Liver (tissue), 9 donors: ENCODE measurements around the gene PTPRN2. TPM values are rescaled to one million over a fixed set of nuclear protein-coding genes. Genes with fewer than 3 reads are reported as not detected.

Experiments used
- DNase-seq: peaks from one replicate; pipeline ENCODE4 v3.0.0-alpha.2; 2017; ENCODE audit warnings: low spot score
- H3K27ac ChIP-seq, 2 donors: one replicate each; pipeline ENCODE4 v1.7.0; 2013; ENCODE audit warnings: inconsistent platforms in 2 of 2, low read length in 2 of 2, control low read depth in 1 of 2, low read depth in 1 of 2, mild to moderate bottlenecking in 1 of 2
- H3K27me3 ChIP-seq, 4 donors: one replicate each; pipeline versions ENCODE4 v1.6.1 to v1.7.0; 2013; ENCODE audit warnings: low read length in 3 of 4, inconsistent platforms in 1 of 4, mild to moderate bottlenecking in 1 of 4, moderate library complexity in 1 of 4; ENCODE audit not compliant: control insufficient read depth in 4 of 4, insufficient read depth in 4 of 4
- H3K36me3 ChIP-seq, 4 donors: one replicate each; pipeline versions ENCODE4 v1.6.1 to v1.7.0; 2013; ENCODE audit warnings: low read length in 3 of 4, mild to moderate bottlenecking in 3 of 4, low read depth in 1 of 4, moderate library complexity in 1 of 4; ENCODE audit not compliant: control insufficient read depth in 4 of 4, insufficient read depth in 3 of 4
- H3K4me1 ChIP-seq, 4 donors: one replicate each; pipeline versions ENCODE4 v1.6.1 to v1.7.0; 2013; ENCODE audit warnings: low read length in 3 of 4, mild to moderate bottlenecking in 3 of 4, moderate library complexity in 1 of 4; ENCODE audit not compliant: control insufficient read depth in 4 of 4, insufficient read depth in 4 of 4
- H3K4me3 ChIP-seq, 3 donors: one replicate each; pipeline versions ENCODE4 v1.6.1 to v1.7.0; 2013; ENCODE audit warnings: low read length in 3 of 3, control low read depth in 1 of 3, low read depth in 1 of 3, mild to moderate bottlenecking in 1 of 3
- H3K9ac ChIP-seq, 2 donors: one replicate each; pipeline ENCODE4 v1.7.0; 2013; ENCODE audit warnings: low read length in 2 of 2, mild to moderate bottlenecking in 2 of 2, moderate library complexity in 2 of 2, control low read depth in 1 of 2, low read depth in 1 of 2
- H3K9me3 ChIP-seq, 4 donors: one replicate each; pipeline versions ENCODE4 v1.6.1 to v1.7.0; 2013; ENCODE audit warnings: low read length in 3 of 4; ENCODE audit not compliant: control insufficient read depth in 4 of 4
- ATF3 ChIP-seq: IDR thresholded peaks from 2 replicates; pipeline ENCODE4 v1.6.1; 2016; ENCODE audit warnings: antibody characterized with exemption
- CTCF ChIP-seq: fragments of 150-350 bp; IDR thresholded peaks from 2 replicates; pipeline ENCODE4 v1.5.1; 2017; ENCODE audit warnings: improper control_type of control experiment, low read depth, low read length; ENCODE audit not compliant: missing input control
- EGR1 ChIP-seq, 2 donors: IDR thresholded peaks; 2 replicates each; pipeline ENCODE4 v1.6.1; 2016 to 2018; ENCODE audit warnings: antibody characterized with exemption in 2 of 2, low read depth in 2 of 2
- FOXA1 ChIP-seq: IDR thresholded peaks from 2 replicates; pipeline ENCODE4 v1.6.1; 2016; ENCODE audit warnings: antibody characterized with exemption
- FOXA2 ChIP-seq: IDR thresholded peaks from 2 replicates; pipeline ENCODE4 v1.6.1; 2016; ENCODE audit warnings: antibody characterized with exemption
- GABPA ChIP-seq, 2 donors: IDR thresholded peaks in 1 of 2; conservative IDR thresholded peaks in 1 of 2; 2 replicates each; pipeline ENCODE4 v1.6.1; 2016; ENCODE audit warnings: antibody characterized with exemption in 2 of 2, mild to moderate bottlenecking in 1 of 2, moderate library complexity in 1 of 2
- HNF4G ChIP-seq: IDR thresholded peaks from 2 replicates; pipeline ENCODE4 v1.6.1; 2016; ENCODE audit warnings: antibody characterized with exemption
- JUND ChIP-seq, 2 donors: IDR thresholded peaks; 2 replicates each; pipeline ENCODE4 v1.6.1; 2016; ENCODE audit warnings: antibody characterized with exemption in 2 of 2
- MAX ChIP-seq: IDR thresholded peaks from 2 replicates; pipeline ENCODE4 v1.6.1; 2016; ENCODE audit warnings: antibody characterized with exemption
- NR2F2 ChIP-seq: IDR thresholded peaks from 2 replicates; pipeline ENCODE4 v1.6.1; 2016; ENCODE audit warnings: antibody characterized with exemption
- RAD21 ChIP-seq, 2 donors: IDR thresholded peaks; 2 replicates each; pipeline ENCODE4 v1.6.1; 2016; ENCODE audit warnings: antibody characterized with exemption in 2 of 2, mild to moderate bottlenecking in 2 of 2
- RXRA ChIP-seq, 2 donors: IDR thresholded peaks; 2 replicates each; pipeline ENCODE4 v1.6.1; 2017 to 2018; ENCODE audit warnings: antibody characterized with exemption in 2 of 2, mild to moderate bottlenecking in 1 of 2
- SP1 ChIP-seq: IDR thresholded peaks from 2 replicates; pipeline ENCODE4 v1.6.1; 2018; ENCODE audit warnings: antibody characterized with exemption, mild to moderate bottlenecking
- TAF1 ChIP-seq: conservative IDR thresholded peaks from 2 replicates; pipeline ENCODE4 v1.6.1; 2016; ENCODE audit warnings: antibody characterized with exemption, mild to moderate bottlenecking
- WGBS: extraction: QIAGEN DNeasy Blood & Tissue Kit; methylation state at CpG from one replicate; pipeline ENCODE4 v1.1.7; 2013; 5-methylcytosine and 5-hydroxymethylcytosine counted together
- polyA plus RNA-seq, 2 donors: library from polyadenylated mRNA; stranded (reverse) in 1 of 2; unstranded in 1 of 2; fragments of 200-250 nt in 1 of 2; fragments of >200 nt in 1 of 2; fragmentation: Nextera tagmentation in 1 of 2; extraction: Ambion mirVana in 1 of 2; gene quantifications; one replicate each; pipeline versions ENCODE4 v1.2.1 to v1.2.3, GENCODE V29; 2013 to 2015
- total RNA-seq, 2 donors: library from RNA; depleted of rRNA; stranded (reverse); fragments of >200 nt; gene quantifications; one replicate each; pipeline ENCODE4 v1.2.3, GENCODE V29; 2014
- TF ChIP-seq, protein P1 (sequence below): IDR thresholded peaks from 2 replicates; pipeline ENCODE4 v1.6.1; 2016; ENCODE audit warnings: antibody characterized with exemption, mild to moderate bottlenecking
- TF ChIP-seq, protein P2 (sequence below): IDR thresholded peaks from 2 replicates; pipeline ENCODE4 v1.6.1; 2016; ENCODE audit warnings: antibody characterized with exemption
- donor health status: healthy.
- donor health status: healthy.
- donor health status: healthy.
- donor health status: healthy.
- donor health status: healthy.

PTPRN2 gene
- total and polyA plus RNA-seq, 4 donors = 0.75 to 1.9 (median 1.1) TPM

- DNase-seq = peak; percentile 50
- no peaks in the 10 kb centered on the region for H3K36me3 ChIP-seq
- no peak overlapping the region for H3K4me3 ChIP-seq
- TF ChIP-seq CTCF (peak; percentile 75), HNF4G (no peak), EGR1 (IDR thresholded peaks at IDR 0.05; ENCODE audit: low read depth in 2 of 2) (no peak), NR2F2 (no peak)
- no peaks in the 10 kb centered on the region for H3K4me1 ChIP-seq
- H3K9ac ChIP-seq = no peak overlapping the region
- 30% methylated on average over 25 of the region's 25 CpGs for WGBS
- no peak overlapping the region for H3K27ac ChIP-seq
- H3K27me3 ChIP-seq = no peaks in the 10 kb centered on the region
- no peaks in the 10 kb centered on the region for H3K9me3 ChIP-seq
Observed at GRCh38 chr7:158394936-158395335, 192.7 kb downstream of the PTPRN2 start.

DNA sequence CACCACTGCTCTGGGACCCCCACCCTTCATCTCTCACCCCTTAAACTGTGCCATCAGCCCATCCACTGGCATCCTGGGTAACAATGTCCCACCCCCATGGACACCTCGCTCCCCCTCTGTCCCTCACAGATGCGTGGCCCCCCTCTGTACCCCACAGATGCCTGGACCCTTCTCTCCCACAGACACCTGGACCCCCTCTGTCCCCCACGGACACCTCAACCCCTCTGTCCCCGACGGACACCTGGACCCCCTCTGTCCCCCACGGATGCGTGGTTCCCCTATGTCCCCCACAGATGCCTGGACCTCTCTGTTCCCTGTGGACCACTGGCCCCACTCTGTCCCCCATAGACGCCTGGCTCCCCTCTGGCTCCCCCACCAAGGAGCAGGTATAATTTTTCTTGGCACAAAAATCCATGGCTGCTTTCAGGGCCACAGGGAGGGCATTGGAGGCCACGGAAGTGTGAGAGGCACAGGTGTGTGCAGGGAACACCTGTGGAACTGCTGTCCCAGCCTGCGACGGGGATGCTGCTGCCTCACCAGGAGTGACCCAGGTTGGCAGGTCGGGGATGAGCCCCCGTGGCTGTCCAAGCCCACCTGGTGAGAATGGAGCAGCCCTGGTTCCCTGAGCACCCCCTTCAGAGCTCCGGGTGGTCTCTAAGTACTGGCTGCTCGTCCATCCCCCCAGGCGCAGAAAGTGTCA lies 193.5 kb downstream of the PTPRN2 start:
- no peak for DNase-seq
- no peaks in the 10 kb centered on the region for H3K4me1 ChIP-seq

GRCh38 chr7:158392251-158392650 lies 195.4 kb downstream of the PTPRN2 start:
- no peaks in the 10 kb centered on the region for H3K27me3 ChIP-seq
- no peak overlapping the region for H3K4me3 ChIP-seq
- WGBS = 87% methylated on average over 11 of the region's 11 CpGs
- H3K9ac ChIP-seq = no peak overlapping the region
- TF ChIP-seq SP1 (no peak), HNF4G (no peak), MAX (no peak), EGR1 (IDR thresholded peaks at IDR 0.05; ENCODE audit: low read depth in 2 of 2) (no peak), FOXA2 (no peak), CTCF (no peak), JUND (IDR thresholded peaks at IDR 0.05) (no peak), TAF1 (no peak), RXRA (IDR thresholded peaks at IDR 0.05) (no peak), GABPA (IDR thresholded peaks at IDR 0.05 in 1 of 2, conservative IDR thresholded peaks at IDR 0.05 in 1 of 2) (no peak), FOXA1 (no peak), NR2F2 (no peak)
- TF ChIP-seq, protein P1, sequence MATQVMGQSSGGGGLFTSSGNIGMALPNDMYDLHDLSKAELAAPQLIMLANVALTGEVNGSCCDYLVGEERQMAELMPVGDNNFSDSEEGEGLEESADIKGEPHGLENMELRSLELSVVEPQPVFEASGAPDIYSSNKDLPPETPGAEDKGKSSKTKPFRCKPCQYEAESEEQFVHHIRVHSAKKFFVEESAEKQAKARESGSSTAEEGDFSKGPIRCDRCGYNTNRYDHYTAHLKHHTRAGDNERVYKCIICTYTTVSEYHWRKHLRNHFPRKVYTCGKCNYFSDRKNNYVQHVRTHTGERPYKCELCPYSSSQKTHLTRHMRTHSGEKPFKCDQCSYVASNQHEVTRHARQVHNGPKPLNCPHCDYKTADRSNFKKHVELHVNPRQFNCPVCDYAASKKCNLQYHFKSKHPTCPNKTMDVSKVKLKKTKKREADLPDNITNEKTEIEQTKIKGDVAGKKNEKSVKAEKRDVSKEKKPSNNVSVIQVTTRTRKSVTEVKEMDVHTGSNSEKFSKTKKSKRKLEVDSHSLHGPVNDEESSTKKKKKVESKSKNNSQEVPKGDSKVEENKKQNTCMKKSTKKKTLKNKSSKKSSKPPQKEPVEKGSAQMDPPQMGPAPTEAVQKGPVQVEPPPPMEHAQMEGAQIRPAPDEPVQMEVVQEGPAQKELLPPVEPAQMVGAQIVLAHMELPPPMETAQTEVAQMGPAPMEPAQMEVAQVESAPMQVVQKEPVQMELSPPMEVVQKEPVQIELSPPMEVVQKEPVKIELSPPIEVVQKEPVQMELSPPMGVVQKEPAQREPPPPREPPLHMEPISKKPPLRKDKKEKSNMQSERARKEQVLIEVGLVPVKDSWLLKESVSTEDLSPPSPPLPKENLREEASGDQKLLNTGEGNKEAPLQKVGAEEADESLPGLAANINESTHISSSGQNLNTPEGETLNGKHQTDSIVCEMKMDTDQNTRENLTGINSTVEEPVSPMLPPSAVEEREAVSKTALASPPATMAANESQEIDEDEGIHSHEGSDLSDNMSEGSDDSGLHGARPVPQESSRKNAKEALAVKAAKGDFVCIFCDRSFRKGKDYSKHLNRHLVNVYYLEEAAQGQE = no peak
- TF ChIP-seq, protein P2, sequence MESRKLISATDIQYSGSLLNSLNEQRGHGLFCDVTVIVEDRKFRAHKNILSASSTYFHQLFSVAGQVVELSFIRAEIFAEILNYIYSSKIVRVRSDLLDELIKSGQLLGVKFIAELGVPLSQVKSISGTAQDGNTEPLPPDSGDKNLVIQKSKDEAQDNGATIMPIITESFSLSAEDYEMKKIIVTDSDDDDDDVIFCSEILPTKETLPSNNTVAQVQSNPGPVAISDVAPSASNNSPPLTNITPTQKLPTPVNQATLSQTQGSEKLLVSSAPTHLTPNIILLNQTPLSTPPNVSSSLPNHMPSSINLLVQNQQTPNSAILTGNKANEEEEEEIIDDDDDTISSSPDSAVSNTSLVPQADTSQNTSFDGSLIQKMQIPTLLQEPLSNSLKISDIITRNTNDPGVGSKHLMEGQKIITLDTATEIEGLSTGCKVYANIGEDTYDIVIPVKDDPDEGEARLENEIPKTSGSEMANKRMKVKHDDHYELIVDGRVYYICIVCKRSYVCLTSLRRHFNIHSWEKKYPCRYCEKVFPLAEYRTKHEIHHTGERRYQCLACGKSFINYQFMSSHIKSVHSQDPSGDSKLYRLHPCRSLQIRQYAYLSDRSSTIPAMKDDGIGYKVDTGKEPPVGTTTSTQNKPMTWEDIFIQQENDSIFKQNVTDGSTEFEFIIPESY = no peak
- H3K4me1 ChIP-seq = no peaks in the 10 kb centered on the region
- H3K9me3 ChIP-seq = no peaks in the 10 kb centered on the region
- no peak overlapping the region for H3K27ac ChIP-seq
- DNase-seq = no peak
- no peaks in the 10 kb centered on the region for H3K36me3 ChIP-seq

More for the DNA sequence above, 193.5 kb downstream of the PTPRN2 start:
- TF ChIP-seq RAD21 (IDR thresholded peaks at IDR 0.05) (no peak), ATF3 (no peak), RXRA (IDR thresholded peaks at IDR 0.05) (no peak)
- Histone ChIP-seq H3K27ac (no peak overlapping the region), H3K4me3 (no peak overlapping the region), H3K27me3 (no peaks in the 10 kb centered on the region), H3K36me3 (no peaks in the 10 kb centered on the region), H3K9ac (no peak overlapping the region), H3K9me3 (no peaks in the 10 kb centered on the region)
- WGBS = 73% methylated on average over 16 of the region's 16 CpGs
